Measurements from ENCODE around the gene FAM20A.

The FAM20A gene

GRCh38 chr17:68489919-68490318, 111.2 kb downstream of the FAM20A start:
- DNase-seq = no peak

Data from activated CD4-positive, alpha-beta T cell treated with anti-CD3 and anti-CD28 coated beads, Interleukin-2, amount 50 U/mL, for 4 hours (primary cell).